Gastroesophageal sphincter (tissue), 3 donors: Measurements from ENCODE around the gene N4BP2L1.

Experiments
- POLR2A ChIP-seq, 2 donors: fragments of 450-650 bp; IDR thresholded peaks; one replicate each; pipeline ENCODE4 v1.6.1; 2017; ENCODE audit warnings: antibody characterized with exemption in 2 of 2, mild to moderate bottlenecking in 2 of 2, moderate library complexity in 1 of 2
- POLR2AphosphoS5 ChIP-seq: sonication (generic); formaldehyde crosslinking; IDR thresholded peaks from one replicate; pipeline ENCODE4 v1.6.1; 2017; ENCODE audit warnings: antibody characterized with exemption
- TF ChIP-seq, protein P1 (sequence below), 4 experiments: fragments of 200-600 bp in 2 of 4; fragments of 450-650 bp in 2 of 4; sonication (generic) in 1 of 4; IDR thresholded peaks; one replicate each; pipeline ENCODE4 v1.5.1; 2017 to 2019; ENCODE audit warnings: antibody characterized with exemption in 4 of 4, mild to moderate bottlenecking in 2 of 4, moderate library complexity in 2 of 4

- TF ChIP-seq, protein P1, sequence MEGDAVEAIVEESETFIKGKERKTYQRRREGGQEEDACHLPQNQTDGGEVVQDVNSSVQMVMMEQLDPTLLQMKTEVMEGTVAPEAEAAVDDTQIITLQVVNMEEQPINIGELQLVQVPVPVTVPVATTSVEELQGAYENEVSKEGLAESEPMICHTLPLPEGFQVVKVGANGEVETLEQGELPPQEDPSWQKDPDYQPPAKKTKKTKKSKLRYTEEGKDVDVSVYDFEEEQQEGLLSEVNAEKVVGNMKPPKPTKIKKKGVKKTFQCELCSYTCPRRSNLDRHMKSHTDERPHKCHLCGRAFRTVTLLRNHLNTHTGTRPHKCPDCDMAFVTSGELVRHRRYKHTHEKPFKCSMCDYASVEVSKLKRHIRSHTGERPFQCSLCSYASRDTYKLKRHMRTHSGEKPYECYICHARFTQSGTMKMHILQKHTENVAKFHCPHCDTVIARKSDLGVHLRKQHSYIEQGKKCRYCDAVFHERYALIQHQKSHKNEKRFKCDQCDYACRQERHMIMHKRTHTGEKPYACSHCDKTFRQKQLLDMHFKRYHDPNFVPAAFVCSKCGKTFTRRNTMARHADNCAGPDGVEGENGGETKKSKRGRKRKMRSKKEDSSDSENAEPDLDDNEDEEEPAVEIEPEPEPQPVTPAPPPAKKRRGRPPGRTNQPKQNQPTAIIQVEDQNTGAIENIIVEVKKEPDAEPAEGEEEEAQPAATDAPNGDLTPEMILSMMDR (IDR thresholded peaks at IDR 0.05): no peak
- no peak for TF ChIP-seq POLR2AphosphoS5
- no peak for TF ChIP-seq POLR2A (IDR thresholded peaks at IDR 0.05)
These were observed 51.1 kb downstream of the N4BP2L1 start for GRCh38 chr13:32376642-32377415.
